Right lobe of liver (tissue), 4 donors: Measurements from ENCODE around the gene KRT81.

ENCODE experiments used
- CTCF ChIP-seq, 4 donors: fragments of 200-600 bp in 3 of 4; fragments of 450-650 bp in 1 of 4; IDR thresholded peaks; one replicate each; pipeline versions ENCODE4 v1.5.1 to v1.8.0; 2016 to 2022; ENCODE audit warnings: antibody characterized with exemption in 4 of 4, mild to moderate bottlenecking in 2 of 4
- POLR2A ChIP-seq: fragments of 450-650 bp; IDR thresholded peaks from one replicate; pipeline ENCODE4 v1.6.1; 2017; ENCODE audit warnings: antibody characterized with exemption, mild to moderate bottlenecking
- donor health status: DM: no; HTN: no; CAD: no.
- donor health status: DM: no; HTN: no; CAD: no.
- donor health status: DM: no; HTN: yes; CAD: no.

GRCh38 chr12:52331833-52332232 lies 40.5 kb upstream of the KRT81 start:
- TF ChIP-seq CTCF (IDR thresholded peaks at IDR 0.05) (no peak), POLR2A (no peak)
